Naive thymus-derived CD4-positive, alpha-beta T cell (primary cell): ENCODE results near the gene ARRDC1. TPM values are rescaled to one million over a fixed set of nuclear protein-coding genes. Genes with fewer than 3 reads are reported as not detected.

ENCODE experiments used
- ATAC-seq: fragments of 150-1000 bp; cut with Tn5 transposase; 2 replicates; pipeline ENCODE4 v1.10.0; 2021; ENCODE audit warnings: mild to moderate bottlenecking, moderate library complexity
- CTCF ChIA-PET: fragments of 350-600 bp; sonication (Branson Sonifier 250); formaldehyde crosslinking; loops from one replicate; lab custom pipeline; 2021; ENCODE audit warnings: antibody characterized with exemption; lab: Charles Lee
- POLR2A ChIA-PET: fragments of 350-600 bp; sonication (Branson Sonifier 250); formaldehyde crosslinking; loops from one replicate; lab custom pipeline; 2021; ENCODE audit warnings: antibody characterized with exemption, inconsistent platforms; lab: Charles Lee
- DNase-seq, 9 donors: peaks; one replicate each; pipeline versions ENCODE4 v3.0.0 to v3.0.0-alpha.2; 2020 to 2022; ENCODE audit warnings: mixed read lengths in 1 of 9
- H3K27ac ChIP-seq: one replicate; pipeline ENCODE4 v1.7.0; 2013; ENCODE audit warnings: mild to moderate bottlenecking, low read depth, low read length, moderate library complexity
- H3K27me3 ChIP-seq, 2 donors: one replicate each; pipeline ENCODE4 v1.7.0; 2013; ENCODE audit warnings: low read length in 2 of 2, mild to moderate bottlenecking in 2 of 2, moderate library complexity in 2 of 2; ENCODE audit not compliant: control insufficient read depth in 2 of 2, insufficient read depth in 2 of 2
- H3K36me3 ChIP-seq, 3 experiments: 1 replicate in 2 of 3; 2 replicates in 1 of 3; pipeline ENCODE4 v1.7.0; 2013; ENCODE audit warnings: low read length in 3 of 3, mild to moderate bottlenecking in 3 of 3, moderate library complexity in 1 of 3; ENCODE audit not compliant: insufficient read depth in 3 of 3, control insufficient read depth in 2 of 3
- H3K4me1 ChIP-seq, 2 donors: one replicate each; pipeline ENCODE4 v1.7.0; 2013; ENCODE audit warnings: low read length in 2 of 2, mild to moderate bottlenecking in 2 of 2, moderate library complexity in 1 of 2; ENCODE audit not compliant: control insufficient read depth in 2 of 2, insufficient read depth in 2 of 2
- H3K4me3 ChIP-seq: 2 replicates; pipeline ENCODE4 v1.7.0; 2013; ENCODE audit warnings: mild to moderate bottlenecking, low read length
- H3K9me3 ChIP-seq, 3 experiments: 1 replicate in 2 of 3; 2 replicates in 1 of 3; pipeline ENCODE4 v1.7.0; 2013; ENCODE audit warnings: low read length in 3 of 3; ENCODE audit not compliant: control insufficient read depth in 2 of 3
- H3K27ac Mint-ChIP-seq, 9 donors: one replicate each; pipeline ENCODE4 v1.8.0; 2020 to 2022; ENCODE audit warnings: mixed read lengths in 9 of 9, mild to moderate bottlenecking in 8 of 9, moderate library complexity in 5 of 9, inconsistent platforms in 2 of 9
- H3K27me3 Mint-ChIP-seq, 5 donors: one replicate each; pipeline ENCODE4 v1.8.0; 2021 to 2022; ENCODE audit warnings: mixed read lengths in 5 of 5, mild to moderate bottlenecking in 1 of 5
- H3K36me3 Mint-ChIP-seq, 5 donors: one replicate each; pipeline ENCODE4 v1.8.0; 2020 to 2022; ENCODE audit warnings: mixed read lengths in 5 of 5, mild to moderate bottlenecking in 3 of 5, inconsistent platforms in 1 of 5
- H3K4me1 Mint-ChIP-seq, 7 donors: one replicate each; pipeline ENCODE4 v1.8.0; 2020 to 2022; ENCODE audit warnings: mixed read lengths in 7 of 7, mild to moderate bottlenecking in 3 of 7, inconsistent platforms in 1 of 7
- H3K4me3 Mint-ChIP-seq, 10 donors: one replicate each; pipeline ENCODE4 v1.8.0; 2020 to 2022; ENCODE audit warnings: mild to moderate bottlenecking in 10 of 10, mixed read lengths in 10 of 10, moderate library complexity in 6 of 10, inconsistent platforms in 2 of 10
- H3K9me3 Mint-ChIP-seq, 11 donors: one replicate each; pipeline ENCODE4 v1.8.0; 2020 to 2022; ENCODE audit warnings: mixed read lengths in 11 of 11, mild to moderate bottlenecking in 4 of 11, inconsistent platforms in 1 of 11, moderate library complexity in 1 of 11
- intact Hi-C, 2 donors: fragments of 100-400 bp; cut with micrococcal nuclease; formaldehyde crosslinking; loops; one replicate each; pipeline ENCODE4 v1.15.1; 2023
- polyA plus RNA-seq, 2 donors: library from polyadenylated mRNA; unstranded; fragments of 300-500 nt; fragmentation: Illumina TruSeq; gene quantifications; one replicate each; pipeline ENCODE4 v1.2.3, GENCODE V29; 2021
- total RNA-seq, 6 experiments: library from RNA in 5 of 6; stranded (reverse) in 5 of 6; gene quantifications; 1 replicate in 5 of 6; 2 replicates in 1 of 6; pipeline ENCODE4 v1.2.3 and lab custom pipeline; 2021 to 2026

Gene ARRDC1
- total and polyA plus RNA-seq, 7 experiments from 2014 or later = 35.2 to 126 (median 77.1) TPM

- Mint-ChIP-seq H3K36me3 (no peaks in the 10 kb centered on the region), H3K27ac (peak overlapping the region in 6 of 9 donors; percentile 38 to 82 (median 55)), H3K4me3 (peak overlapping the region; percentile 66 to 92 (median 84)), H3K4me1 (peaks cover 6 to 47% (median 32%) of the 10 kb centered on the region in 7 donors), H3K27me3 (no peaks in the 10 kb centered on the region), H3K9me3 (no peaks in the 10 kb centered on the region)
- CTCF ChIA-PET = no interaction called here
- Histone ChIP-seq H3K4me1 (peaks cover 6 to 18% of the 10 kb centered on the region in 2 donors), H3K27me3 (no peaks in the 10 kb centered on the region), H3K27ac (peak overlapping the region; percentile 85), H3K36me3 (no peaks in the 10 kb centered on the region), H3K4me3 (peak overlapping the region; percentile 69), H3K9me3 (no peaks in the 10 kb centered on the region)
- ATAC-seq (no peak), DNase-seq (no peak)
- POLR2A ChIA-PET = interaction anchor here (0.6 to 1.3 kb wide), 3 partner anchors 12 to 55 kb away, joined by 4 to 6 read pairs (median 5); partner anchors contain the start of genes EHMT1 and MRPL41
- intact Hi-C loops = no loop called here
Measured at GRCh38 chr9:137606734-137607138, 1.2 kb downstream of the ARRDC1 start.

- no peak for ATAC-seq
- no peaks in the 10 kb centered on the region for H3K36me3 ChIP-seq
- Mint-ChIP-seq H3K36me3 (no peaks in the 10 kb centered on the region), H3K27ac (peak overlapping the region in 6 of 9 donors; percentile 17 to 58 (median 46)), H3K4me3 (peak overlapping the region; percentile 66 to 92 (median 84)), H3K9me3 (no peaks in the 10 kb centered on the region), H3K27me3 (no peaks in the 10 kb centered on the region), H3K4me1 (peaks cover 6 to 51% (median 37%) of the 10 kb centered on the region in 7 donors)
- no peak for DNase-seq
- H3K4me3 ChIP-seq = no peak overlapping the region
- H3K9me3 ChIP-seq = no peaks in the 10 kb centered on the region
- ChIA-PET POLR2A (interaction anchor here (0.6 to 1.3 kb wide), 3 partner anchors 12 to 55 kb away, joined by 4 to 6 read pairs (median 5); partner anchors contain the start of genes EHMT1 and MRPL41), CTCF (no interaction called here)
- peak overlapping the region; percentile 21 for H3K27ac ChIP-seq
- H3K27me3 ChIP-seq = no peaks in the 10 kb centered on the region
- peaks cover 10 to 24% of the 10 kb centered on the region in 2 donors for H3K4me1 ChIP-seq
- intact Hi-C loops = no loop called here
Measured at GRCh38 chr9:137607141-137607857, 1.8 kb downstream of the ARRDC1 start.

GRCh38 chr9:137610944-137611343, 5.5 kb downstream of the ARRDC1 start:
- peaks cover 0 to 32% (median 4%) of the 10 kb centered on the region in 3 experiments for H3K36me3 ChIP-seq
- H3K27me3 ChIP-seq = no peaks in the 10 kb centered on the region
- ATAC-seq (no peak), DNase-seq (no peak)
- peak overlapping the region in 6 of 9 donors; percentile 19 to 81 (median 68) for H3K27ac Mint-ChIP-seq
- ChIA-PET CTCF (no interaction called here), POLR2A (no interaction called here)
- peaks cover 11 to 25% of the 10 kb centered on the region in 2 donors for H3K4me1 ChIP-seq
- H3K36me3 Mint-ChIP-seq = peaks cover 0 to 4% (median 0%) of the 10 kb centered on the region in 5 donors
- intact Hi-C loops = no loop called here
- H3K9me3 ChIP-seq = no peaks in the 10 kb centered on the region
- H3K4me3 Mint-ChIP-seq = peak overlapping the region in 4 of 10 donors; percentile 32 to 70 (median 44)
- H3K27me3 Mint-ChIP-seq = no peaks in the 10 kb centered on the region
- no peak overlapping the region for H3K4me3 ChIP-seq
- peak overlapping the region; percentile 29 for H3K27ac ChIP-seq
- peaks cover 6 to 40% (median 27%) of the 10 kb centered on the region in 7 donors for H3K4me1 Mint-ChIP-seq
- no peaks in the 10 kb centered on the region for H3K9me3 Mint-ChIP-seq

GRCh38 chr9:137611623-137612609, 6.4 kb downstream of the ARRDC1 start:
- POLR2A ChIA-PET = no interaction called here
- H3K27ac ChIP-seq = no peak overlapping the region

GRCh38 chr9:137612741-137613142, 7.3 kb downstream of the ARRDC1 start:
- Mint-ChIP-seq H3K27me3 (no peaks in the 10 kb centered on the region), H3K4me1 (peaks cover 12 to 32% (median 27%) of the 10 kb centered on the region in 7 donors), H3K9me3 (no peaks in the 10 kb centered on the region), H3K36me3 (peaks cover 0 to 5% (median 3%) of the 10 kb centered on the region in 5 donors), H3K4me3 (no peak overlapping the region), H3K27ac (peak overlapping the region in 3 of 9 donors; percentile 21 to 78 (median 76))
- DNase-seq = no peak
- ATAC-seq = no peak
- POLR2A ChIA-PET = interaction anchor here (1.0 kb wide), 1 partner anchor 17 kb away, joined by 3 read pairs; no protein-coding TSS in a partner anchor
- Histone ChIP-seq H3K27me3 (no peaks in the 10 kb centered on the region), H3K27ac (no peak overlapping the region), H3K4me1 (peaks cover 10 to 19% of the 10 kb centered on the region in 2 donors), H3K4me3 (no peak overlapping the region), H3K9me3 (no peaks in the 10 kb centered on the region), H3K36me3 (peaks cover 0 to 41% (median 4%) of the 10 kb centered on the region in 3 experiments)
- CTCF ChIA-PET = no interaction called here
- intact Hi-C loops = no loop called here

More at GRCh38 chr9:137611623-137612609, 6.4 kb downstream of the ARRDC1 start:
- CTCF ChIA-PET = no interaction called here
- no peak overlapping the region for H3K4me3 ChIP-seq
- no peaks in the 10 kb centered on the region for H3K27me3 ChIP-seq
- peaks cover 0 to 4% (median 0%) of the 10 kb centered on the region in 5 donors for H3K36me3 Mint-ChIP-seq
- ATAC-seq = peak; percentile 13
- no peak for DNase-seq
- no peaks in the 10 kb centered on the region for H3K9me3 Mint-ChIP-seq
- intact Hi-C loops = no loop called here
- H3K9me3 ChIP-seq = no peaks in the 10 kb centered on the region
- H3K36me3 ChIP-seq = peaks cover 0 to 39% (median 4%) of the 10 kb centered on the region in 3 experiments
- peaks cover 6 to 34% (median 27%) of the 10 kb centered on the region in 7 donors for H3K4me1 Mint-ChIP-seq
- H3K4me3 Mint-ChIP-seq = peak overlapping the region in 9 of 10 donors; percentile 14 to 70 (median 46)
- H3K4me1 ChIP-seq = peaks cover 7 to 18% of the 10 kb centered on the region in 2 donors
- no peaks in the 10 kb centered on the region for H3K27me3 Mint-ChIP-seq
- peak overlapping the region; percentile 19 to 87 (median 76) for H3K27ac Mint-ChIP-seq

GRCh38 chr9:137613259-137613658, 7.8 kb downstream of the ARRDC1 start:
- Mint-ChIP-seq H3K4me1 (peaks cover 12 to 33% (median 27%) of the 10 kb centered on the region in 7 donors), H3K4me3 (no peak overlapping the region), H3K36me3 (peaks cover 0 to 5% (median 3%) of the 10 kb centered on the region in 5 donors), H3K27me3 (no peaks in the 10 kb centered on the region), H3K9me3 (no peaks in the 10 kb centered on the region), H3K27ac (peak overlapping the region in 3 of 9 donors; percentile 21 to 78 (median 76))
- Histone ChIP-seq H3K9me3 (no peaks in the 10 kb centered on the region), H3K4me3 (no peak overlapping the region), H3K4me1 (peaks cover 14 to 22% of the 10 kb centered on the region in 2 donors), H3K27ac (no peak overlapping the region), H3K36me3 (peaks cover 0 to 42% (median 4%) of the 10 kb centered on the region in 3 experiments), H3K27me3 (no peaks in the 10 kb centered on the region)
- DNase-seq (no peak), ATAC-seq (no peak)
- CTCF ChIA-PET = no interaction called here
- intact Hi-C loops = no loop called here
- POLR2A ChIA-PET = interaction anchor here (1.0 kb wide), 1 partner anchor 17 kb away, joined by 3 read pairs; no protein-coding TSS in a partner anchor
